ENCODE data around the gene CHMP6. TPM values are rescaled to one million over a fixed set of nuclear protein-coding genes. Genes with fewer than 3 reads are reported as not detected.

CHMP6 gene
- total and polyA plus RNA-seq, 11 donors, result 17.9 to 35.5 (median 19.6) TPM

- Histone ChIP-seq H3K4me3 (no peak overlapping the region), H3K4me1 (peaks cover 0 to 9% (median 0%) of the 10 kb centered on the region in 12 donors), H3K27me3 (no peaks in the 10 kb centered on the region), H3K36me3 (peaks cover 0 to 49% (median 35%) of the 10 kb centered on the region in 9 donors), H3K9me3 (peaks cover 0 to 4% (median 0%) of the 10 kb centered on the region in 12 donors), H3K27ac (no peak overlapping the region)
- 84 to 94% (median 92%) methylated on average over 17 of the region's 17 CpGs for whole genome bisulfite sequencing, 4 donors
- DNase-seq (peak in 1 of 5 donors; percentile 13), ATAC-seq (no peak)
- intact Hi-C loops (cut with DNase I), result no loop called here
- no peak for TF ChIP-seq CTCF (IDR thresholded peaks at IDR 0.05)
- no peak for TF ChIP-seq POLR2A (IDR thresholded peaks at IDR 0.05)
These were observed 41.0 kb upstream of the CHMP6 start for GRCh38 chr17:80950466-80951120.

GRCh38 chr17:80951121-80952090 lies 40.2 kb upstream of the CHMP6 start:
- H3K27ac ChIP-seq, result no peak overlapping the region
- intact Hi-C loops (cut with DNase I), result no loop called here
- H3K27me3 ChIP-seq, result no peaks in the 10 kb centered on the region
- H3K4me3 ChIP-seq, result no peak overlapping the region
- TF ChIP-seq POLR2A (IDR thresholded peaks at IDR 0.05), result no peak
- H3K36me3 ChIP-seq, result peaks cover 0 to 41% (median 28%) of the 10 kb centered on the region in 9 donors
- DNase-seq (peak in 3 of 5 donors; percentile 22 to 63 (median 25)), ATAC-seq (no peak)
- peaks cover 0 to 4% (median 0%) of the 10 kb centered on the region in 12 donors for H3K9me3 ChIP-seq
- 93 to 97% (median 95%) methylated on average over 29 to 38 of the region's 38 CpGs for WGBS, 4 donors
- peaks cover 0 to 9% (median 0%) of the 10 kb centered on the region in 12 donors for H3K4me1 ChIP-seq

- Histone ChIP-seq H3K4me1 (peaks cover 0 to 9% (median 0%) of the 10 kb centered on the region in 12 donors), H3K36me3 (peaks cover 0 to 32% (median 20%) of the 10 kb centered on the region in 9 donors), H3K4me3 (no peak overlapping the region), H3K27ac (no peak overlapping the region), H3K9me3 (peaks cover 0 to 4% (median 0%) of the 10 kb centered on the region in 12 donors), H3K27me3 (no peaks in the 10 kb centered on the region)
- 92 to 94% (median 93%) methylated on average over 16 of the region's 16 CpGs for WGBS, 4 donors
- intact Hi-C loops (cut with DNase I), result no loop called here
- ATAC-seq (no peak), DNase-seq (peak in 3 of 5 donors; percentile 7 to 31 (median 18))
- TF ChIP-seq POLR2A (IDR thresholded peaks at IDR 0.05) (no peak), CTCF (IDR thresholded peaks at IDR 0.05) (no peak)
These were observed 39.4 kb upstream of the CHMP6 start for GRCh38 chr17:80952291-80952690.

GRCh38 chr17:80953471-80954315 lies 37.9 kb upstream of the CHMP6 start:
- no peak overlapping the region for H3K27ac ChIP-seq
- 95 to 98% (median 97%) methylated on average over 18 to 22 of the region's 22 CpGs for WGBS, 4 donors
- H3K9me3 ChIP-seq, result peaks cover 0 to 4% (median 0%) of the 10 kb centered on the region in 12 donors
- peaks cover 0 to 27% (median 14%) of the 10 kb centered on the region in 9 donors for H3K36me3 ChIP-seq
- H3K4me3 ChIP-seq, result no peak overlapping the region
- DNase-seq (peak in 3 of 5 donors; percentile 10 to 37 (median 16)), ATAC-seq (no peak)
- intact Hi-C loops (cut with DNase I), result no loop called here
- TF ChIP-seq CTCF (IDR thresholded peaks at IDR 0.05) (no peak), POLR2A (IDR thresholded peaks at IDR 0.05) (no peak)
- H3K4me1 ChIP-seq, result peaks cover 0 to 12% (median under 1%) of the 10 kb centered on the region in 12 donors
- H3K27me3 ChIP-seq, result no peaks in the 10 kb centered on the region
